Natural killer cell (primary cell): ENCODE data around the gene STK39. TPM values are rescaled to one million over a fixed set of nuclear protein-coding genes. Genes with fewer than 3 reads are reported as not detected.

ENCODE experiments used
- ATAC-seq, 3 donors: fragments of 150-1000 bp in 2 of 3; fragments of 200-7000 bp in 1 of 3; cut with Tn5 transposase; 1 replicate in 1 of 3; 2 replicates in 2 of 3; pipeline ENCODE4 v1.10.0; 2021; ENCODE audit warnings: mild to moderate bottlenecking in 2 of 3, moderate library complexity in 2 of 3
- DNase-seq, 2 donors: peaks; one replicate each; pipeline versions ENCODE4 v3.0.0 to v3.0.0-alpha.2; 2013 to 2021; ENCODE audit warnings: mixed read lengths in 1 of 2
- H3K27ac ChIP-seq: one replicate; pipeline ENCODE4 v1.5.1; 2013; ENCODE audit warnings: mild to moderate bottlenecking, low read length
- H3K27me3 ChIP-seq: one replicate; pipeline ENCODE4 v1.6.1; 2013; ENCODE audit warnings: low read length; ENCODE audit not compliant: control insufficient read depth, insufficient read depth
- H3K36me3 ChIP-seq: one replicate; pipeline ENCODE4 v1.6.1; 2013; ENCODE audit warnings: low read length; ENCODE audit not compliant: control insufficient read depth, insufficient read depth
- H3K4me1 ChIP-seq: one replicate; pipeline ENCODE4 v1.6.1; 2013; ENCODE audit warnings: low read length; ENCODE audit not compliant: control insufficient read depth, insufficient read depth
- H3K4me3 ChIP-seq: one replicate; pipeline ENCODE4 v1.5.1; 2013; ENCODE audit warnings: low read length
- H3K9me3 ChIP-seq: one replicate; pipeline ENCODE4 v1.6.1; 2013; ENCODE audit warnings: low read length; ENCODE audit not compliant: control insufficient read depth, insufficient read depth
- H3K27ac Mint-ChIP-seq, 2 donors: one replicate each; pipeline ENCODE4 v1.8.0; 2022; ENCODE audit warnings: mild to moderate bottlenecking in 2 of 2, mixed read lengths in 2 of 2, moderate library complexity in 1 of 2
- H3K27me3 Mint-ChIP-seq, 2 donors: one replicate each; pipeline ENCODE4 v1.8.0; 2022; ENCODE audit warnings: low read depth in 2 of 2, mixed read lengths in 2 of 2
- H3K36me3 Mint-ChIP-seq: one replicate; pipeline ENCODE4 v1.8.0; 2022; ENCODE audit warnings: mixed read lengths
- H3K4me1 Mint-ChIP-seq, 2 donors: one replicate each; pipeline ENCODE4 v1.8.0; 2022; ENCODE audit warnings: mixed read lengths in 2 of 2
- H3K4me3 Mint-ChIP-seq: one replicate; pipeline ENCODE4 v1.8.0; 2022; ENCODE audit warnings: mild to moderate bottlenecking, moderate library complexity, mixed read lengths
- H3K9me3 Mint-ChIP-seq, 2 donors: one replicate each; pipeline ENCODE4 v1.8.0; 2022; ENCODE audit warnings: mixed read lengths in 2 of 2
- WGBS: methylation state at CpG from one replicate; pipeline ENCODE4 v1.1.7; 2013; ENCODE audit warnings: missing lambda C conversion rate; ENCODE audit not compliant: insufficient coverage; 5-methylcytosine and 5-hydroxymethylcytosine counted together
- intact Hi-C: fragments of 100-400 bp; cut with micrococcal nuclease; formaldehyde crosslinking; loops from one replicate; pipeline ENCODE4 v1.14.2; 2022
- total RNA-seq, 4 donors: library from RNA; stranded (reverse); fragments of 120-200 nt in 1 of 4; gene quantifications; one replicate each; pipeline versions ENCODE4 v1.2.3 to v1.2.4, GENCODE V29; 2013 to 2022
- TF ChIP-seq, protein P1 (sequence below): fragments of 200-600 bp; IDR thresholded peaks from one replicate; pipeline ENCODE4 v1.8.0; 2022; ENCODE audit warnings: antibody characterized with exemption

STK39 gene
- total RNA-seq, 3 donors from 2014 or later (not counting 1 experiment from before 2014, with no cell fraction given), result 53.3 to 79.3 (median 66.6) TPM

DNA sequence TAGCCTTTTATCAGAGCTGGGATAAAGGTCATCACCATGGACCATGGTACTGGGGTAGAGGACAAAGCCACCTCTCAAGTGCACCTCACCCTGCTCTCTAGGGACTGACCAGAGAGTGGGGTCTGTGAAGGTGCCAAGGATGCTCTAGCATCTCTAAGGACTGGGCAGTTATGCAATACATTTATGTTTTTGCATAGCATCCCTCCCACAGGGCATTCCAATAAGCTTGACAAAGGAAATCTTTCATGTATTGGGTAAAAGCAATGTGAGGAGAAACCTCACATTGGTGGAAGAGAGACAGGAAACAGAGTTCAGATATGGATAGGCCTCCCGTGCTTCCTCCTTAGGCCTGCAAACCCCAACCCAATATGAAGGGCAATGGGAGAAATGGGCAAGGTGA, 31.6 kb downstream of the STK39 start:
- no peaks in the 10 kb centered on the region for H3K27me3 ChIP-seq
- peaks cover 7% of the 10 kb centered on the region for H3K4me1 ChIP-seq
- Mint-ChIP-seq H3K4me3 (no peak overlapping the region), H3K4me1 (peaks cover 84 to 93% of the 10 kb centered on the region in 2 donors), H3K27me3 (no peaks in the 10 kb centered on the region), H3K9me3 (no peaks in the 10 kb centered on the region), H3K27ac (peak overlapping the region in 1 of 2 donors; percentile 33), H3K36me3 (no peaks in the 10 kb centered on the region)
- H3K27ac ChIP-seq, result no peak overlapping the region
- H3K4me3 ChIP-seq, result no peak overlapping the region
- no peaks in the 10 kb centered on the region for H3K36me3 ChIP-seq
- no peaks in the 10 kb centered on the region for H3K9me3 ChIP-seq
- WGBS, result 90% methylated on average over 1 of the region's 1 CpG
- DNase-seq (no peak), ATAC-seq (no peak)
- intact Hi-C loops, result no loop called here
- TF ChIP-seq, protein P1, sequence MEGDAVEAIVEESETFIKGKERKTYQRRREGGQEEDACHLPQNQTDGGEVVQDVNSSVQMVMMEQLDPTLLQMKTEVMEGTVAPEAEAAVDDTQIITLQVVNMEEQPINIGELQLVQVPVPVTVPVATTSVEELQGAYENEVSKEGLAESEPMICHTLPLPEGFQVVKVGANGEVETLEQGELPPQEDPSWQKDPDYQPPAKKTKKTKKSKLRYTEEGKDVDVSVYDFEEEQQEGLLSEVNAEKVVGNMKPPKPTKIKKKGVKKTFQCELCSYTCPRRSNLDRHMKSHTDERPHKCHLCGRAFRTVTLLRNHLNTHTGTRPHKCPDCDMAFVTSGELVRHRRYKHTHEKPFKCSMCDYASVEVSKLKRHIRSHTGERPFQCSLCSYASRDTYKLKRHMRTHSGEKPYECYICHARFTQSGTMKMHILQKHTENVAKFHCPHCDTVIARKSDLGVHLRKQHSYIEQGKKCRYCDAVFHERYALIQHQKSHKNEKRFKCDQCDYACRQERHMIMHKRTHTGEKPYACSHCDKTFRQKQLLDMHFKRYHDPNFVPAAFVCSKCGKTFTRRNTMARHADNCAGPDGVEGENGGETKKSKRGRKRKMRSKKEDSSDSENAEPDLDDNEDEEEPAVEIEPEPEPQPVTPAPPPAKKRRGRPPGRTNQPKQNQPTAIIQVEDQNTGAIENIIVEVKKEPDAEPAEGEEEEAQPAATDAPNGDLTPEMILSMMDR, result no peak

- no peak for DNase-seq
- peak overlapping the region; percentile 38 for H3K4me3 Mint-ChIP-seq
- no peaks in the 10 kb centered on the region for H3K27me3 Mint-ChIP-seq
- H3K9me3 ChIP-seq, result no peaks in the 10 kb centered on the region
- H3K4me1 Mint-ChIP-seq, result peaks cover 82 to 85% of the 10 kb centered on the region in 2 donors
- intact Hi-C loops, result loop anchor here (5.0 kb wide), 1 partner anchor 34 kb away; the partner anchor contains the start of gene STK39
- no peaks in the 10 kb centered on the region for H3K36me3 Mint-ChIP-seq
- H3K9me3 Mint-ChIP-seq, result no peaks in the 10 kb centered on the region
- ATAC-seq, result no peak
- no peaks in the 10 kb centered on the region for H3K36me3 ChIP-seq
- TF ChIP-seq, protein P1, result no peak
- WGBS, result 80% methylated on average over 3 of the region's 3 CpGs
- H3K27me3 ChIP-seq, result no peaks in the 10 kb centered on the region
- H3K27ac Mint-ChIP-seq, result peak overlapping the region; percentile 63 to 84
- H3K4me3 ChIP-seq, result no peak overlapping the region
- H3K4me1 ChIP-seq, result peaks cover 16% of the 10 kb centered on the region
- no peak overlapping the region for H3K27ac ChIP-seq
These were observed 34.5 kb downstream of the STK39 start for GRCh38 chr2:168212866-168213265.

- no peak overlapping the region for H3K4me3 ChIP-seq
- no peaks in the 10 kb centered on the region for H3K9me3 Mint-ChIP-seq
- WGBS, result 56% methylated on average over 4 of the region's 4 CpGs
- H3K36me3 Mint-ChIP-seq, result no peaks in the 10 kb centered on the region
- no peaks in the 10 kb centered on the region for H3K27me3 ChIP-seq
- H3K36me3 ChIP-seq, result no peaks in the 10 kb centered on the region
- H3K27ac ChIP-seq, result no peak overlapping the region
- H3K4me3 Mint-ChIP-seq, result peak overlapping the region; percentile 32
- intact Hi-C loops, result loop anchor here (5.0 kb wide), 1 partner anchor 35 kb away; the partner anchor contains the start of gene STK39
- H3K27ac Mint-ChIP-seq, result peak overlapping the region; percentile 63 to 84
- TF ChIP-seq, protein P1, result no peak
- H3K9me3 ChIP-seq, result no peaks in the 10 kb centered on the region
- no peaks in the 10 kb centered on the region for H3K27me3 Mint-ChIP-seq
- DNase-seq (peak in 1 of 2 donors; percentile 26), ATAC-seq (no peak)
- H3K4me1 ChIP-seq, result peaks cover 16% of the 10 kb centered on the region
- peaks cover 84 to 85% of the 10 kb centered on the region in 2 donors for H3K4me1 Mint-ChIP-seq
These were observed 35.2 kb downstream of the STK39 start for GRCh38 chr2:168212167-168212566.

- no peaks in the 10 kb centered on the region for H3K27me3 Mint-ChIP-seq
- H3K4me1 Mint-ChIP-seq, result peaks cover 85 to 88% of the 10 kb centered on the region in 2 donors
- intact Hi-C loops, result loop anchor here (2.0 to 5.0 kb wide), 2 partner anchors 17 to 36 kb away; partner anchors contain the start of gene STK39
- ATAC-seq, result peak in 2 of 3 donors; percentile 36 to 44
- no peak overlapping the region for H3K4me3 ChIP-seq
- peak overlapping the region; percentile 32 for H3K4me3 Mint-ChIP-seq
- H3K27ac ChIP-seq, result no peak overlapping the region
- no peaks in the 10 kb centered on the region for H3K36me3 ChIP-seq
- H3K27me3 ChIP-seq, result no peaks in the 10 kb centered on the region
- H3K27ac Mint-ChIP-seq, result peak overlapping the region; percentile 63 to 84
- H3K9me3 ChIP-seq, result no peaks in the 10 kb centered on the region
- TF ChIP-seq, protein P1, result no peak
- DNase-seq, result no peak
- H3K36me3 Mint-ChIP-seq, result no peaks in the 10 kb centered on the region
- no peaks in the 10 kb centered on the region for H3K9me3 Mint-ChIP-seq
- peaks cover 16% of the 10 kb centered on the region for H3K4me1 ChIP-seq
- WGBS, result 59% methylated on average over 4 of the region's 5 CpGs
These were observed 35.7 kb downstream of the STK39 start for GRCh38 chr2:168211664-168212163.
